Mucosa of stomach (tissue), 1 donor: ENCODE results near the gene PARP1.
"Not testable (repeated sequence)": the region's sequence is repeated elsewhere in the genome, so short reads cannot be mapped to it uniquely, and the experiment has no call there.

ENCODE experiments used
- H3K27me3 ChIP-seq: one replicate; pipeline ENCODE4 v1.7.0; 2013; ENCODE audit warnings: mild to moderate bottlenecking, low read length; ENCODE audit not compliant: control insufficient read depth, insufficient read depth
- H3K36me3 ChIP-seq: one replicate; pipeline ENCODE4 v1.7.0; 2013; ENCODE audit warnings: low read length; ENCODE audit not compliant: control insufficient read depth, insufficient read depth
- H3K4me1 ChIP-seq: one replicate; pipeline ENCODE4 v1.7.0; 2013; ENCODE audit warnings: mild to moderate bottlenecking, low read length; ENCODE audit not compliant: control insufficient read depth, insufficient read depth
- H3K4me3 ChIP-seq: one replicate; pipeline ENCODE4 v1.7.0; 2013; ENCODE audit warnings: low read length
- H3K9ac ChIP-seq: one replicate; pipeline ENCODE4 v1.7.0; 2013; ENCODE audit warnings: mild to moderate bottlenecking, low read length, moderate library complexity
- H3K9me3 ChIP-seq: one replicate; pipeline ENCODE4 v1.7.0; 2013; ENCODE audit warnings: mild to moderate bottlenecking, low read length, moderate library complexity; ENCODE audit not compliant: control insufficient read depth
- donor health status: Pancreatic carcinoma.

PARP1 gene

GRCh38 chr1:226426395-226426794, 18.5 kb upstream of the PARP1 start:
- H3K36me3 ChIP-seq, result not testable (repeated sequence)

GRCh38 chr1:226425431-226426031, 17.6 kb upstream of the PARP1 start:
- Histone ChIP-seq H3K27me3 (peaks cover 8% of the 10 kb centered on the region), H3K4me1 (no peaks in the 10 kb centered on the region), H3K4me3 (no peak overlapping the region), H3K36me3 (no peaks in the 10 kb centered on the region), H3K9me3 (no peaks in the 10 kb centered on the region), H3K9ac (no peak overlapping the region)

More at GRCh38 chr1:226426395-226426794, 18.5 kb upstream of the PARP1 start:
- not testable (repeated sequence) for H3K9me3 ChIP-seq, H3K9ac ChIP-seq, H3K4me3 ChIP-seq, H3K27me3 ChIP-seq, H3K4me1 ChIP-seq

- H3K4me1 ChIP-seq, result no peaks in the 10 kb centered on the region
- H3K9ac ChIP-seq, result no peak overlapping the region
- H3K4me3 ChIP-seq, result no peak overlapping the region
Observed at GRCh38 chr1:226425004-226425378, 17.1 kb upstream of the PARP1 start.

GRCh38 chr1:226424221-226425003, 16.5 kb upstream of the PARP1 start:
- H3K4me3 ChIP-seq, result no peak overlapping the region
- H3K9me3 ChIP-seq, result no peaks in the 10 kb centered on the region
- H3K9ac ChIP-seq, result no peak overlapping the region
- peaks cover 5% of the 10 kb centered on the region for H3K27me3 ChIP-seq
- H3K4me1 ChIP-seq, result no peaks in the 10 kb centered on the region
- no peaks in the 10 kb centered on the region for H3K36me3 ChIP-seq

More at GRCh38 chr1:226425004-226425378, 17.1 kb upstream of the PARP1 start:
- H3K27me3 ChIP-seq, result peaks cover 8% of the 10 kb centered on the region
- H3K36me3 ChIP-seq, result no peaks in the 10 kb centered on the region
- no peaks in the 10 kb centered on the region for H3K9me3 ChIP-seq

- Histone ChIP-seq H3K9ac (no peak overlapping the region), H3K27me3 (peaks cover 4% of the 10 kb centered on the region)
Observed at GRCh38 chr1:226422478-226422877, 14.6 kb upstream of the PARP1 start.

GRCh38 chr1:226420897-226421296, 13.0 kb upstream of the PARP1 start:
- Histone ChIP-seq H3K4me1 (no peaks in the 10 kb centered on the region), H3K4me3 (no peak overlapping the region), H3K9me3 (no peaks in the 10 kb centered on the region), H3K36me3 (no peaks in the 10 kb centered on the region), H3K9ac (no peak overlapping the region), H3K27me3 (peaks cover 4% of the 10 kb centered on the region)

More at GRCh38 chr1:226422478-226422877, 14.6 kb upstream of the PARP1 start:
- no peak overlapping the region for H3K4me3 ChIP-seq
- no peaks in the 10 kb centered on the region for H3K4me1 ChIP-seq
- H3K36me3 ChIP-seq, result no peaks in the 10 kb centered on the region
- H3K9me3 ChIP-seq, result no peaks in the 10 kb centered on the region

- H3K9me3 ChIP-seq, result no peaks in the 10 kb centered on the region
- no peaks in the 10 kb centered on the region for H3K36me3 ChIP-seq
- H3K4me1 ChIP-seq, result no peaks in the 10 kb centered on the region
- no peak overlapping the region for H3K4me3 ChIP-seq
- peaks cover 4% of the 10 kb centered on the region for H3K27me3 ChIP-seq
- H3K9ac ChIP-seq, result no peak overlapping the region
Observed at GRCh38 chr1:226420328-226420727, 12.4 kb upstream of the PARP1 start.

GRCh38 chr1:226419284-226420029, 11.6 kb upstream of the PARP1 start:
- Histone ChIP-seq H3K36me3 (no peaks in the 10 kb centered on the region), H3K27me3 (peaks cover 4% of the 10 kb centered on the region), H3K9me3 (no peaks in the 10 kb centered on the region), H3K4me3 (no peak overlapping the region), H3K4me1 (no peaks in the 10 kb centered on the region), H3K9ac (no peak overlapping the region)

- Histone ChIP-seq H3K4me3 (no peak overlapping the region), H3K9me3 (no peaks in the 10 kb centered on the region), H3K27me3 (no peaks in the 10 kb centered on the region), H3K9ac (no peak overlapping the region), H3K4me1 (no peaks in the 10 kb centered on the region), H3K36me3 (no peaks in the 10 kb centered on the region)
Observed at GRCh38 chr1:226417830-226418546, 10.1 kb upstream of the PARP1 start.

- Histone ChIP-seq H3K4me3 (no peak overlapping the region), H3K9ac (no peak overlapping the region), H3K9me3 (no peaks in the 10 kb centered on the region), H3K27me3 (no peaks in the 10 kb centered on the region), H3K36me3 (no peaks in the 10 kb centered on the region), H3K4me1 (no peaks in the 10 kb centered on the region)
Observed at GRCh38 chr1:226417350-226417749, 9.5 kb upstream of the PARP1 start.

- Histone ChIP-seq H3K4me3 (no peak overlapping the region), H3K27me3 (no peaks in the 10 kb centered on the region), H3K36me3 (no peaks in the 10 kb centered on the region), H3K9me3 (no peaks in the 10 kb centered on the region), H3K4me1 (no peaks in the 10 kb centered on the region), H3K9ac (no peak overlapping the region)
Observed at GRCh38 chr1:226414098-226414698, 6.3 kb upstream of the PARP1 start.
